Testis (tissue), 3 donors: Measurements from ENCODE around the gene ATF3. TPM values are rescaled to one million over a fixed set of nuclear protein-coding genes. Genes with fewer than 3 reads are reported as not detected.
A peak's percentile ranks its signal among the peaks of the same experiment; 100 is the strongest.

ENCODE experiments used
- DNase-seq: peaks from one replicate; pipeline ENCODE4 v3.0.0-alpha.2; 2019
- H3K27ac ChIP-seq, 2 donors: fragments of 200-600 bp; sonication (generic); one replicate each; pipeline ENCODE4 v1.5.1; 2019
- H3K27me3 ChIP-seq: fragments of 200-600 bp; sonication (generic); one replicate; pipeline ENCODE4 v1.5.1; 2019
- H3K36me3 ChIP-seq: fragments of 200-600 bp; sonication (generic); one replicate; pipeline ENCODE4 v1.5.1; 2017; ENCODE audit warnings: low read depth; ENCODE audit errors: missing control alignments
- H3K4me1 ChIP-seq: fragments of 200-600 bp; sonication (generic); one replicate; pipeline ENCODE4 v1.5.1; 2019
- H3K4me3 ChIP-seq, 2 donors: fragments of 200-600 bp; sonication (generic); one replicate each; pipeline ENCODE4 v1.5.1; 2017 to 2019
- H3K9me3 ChIP-seq: fragments of 200-600 bp; sonication (generic); one replicate; pipeline ENCODE4 v1.5.1; 2017
- CTCF ChIP-seq, 3 experiments: fragments of 450-650 bp in 2 of 3; fragments of 200-600 bp in 1 of 3; sonication (generic) in 1 of 3; IDR thresholded peaks; one replicate each; pipeline ENCODE4 v1.5.1; 2016 to 2019; ENCODE audit warnings: antibody characterized with exemption in 3 of 3, mild to moderate bottlenecking in 2 of 3, moderate library complexity in 1 of 3
- POLR2A ChIP-seq: fragments of 450-650 bp; IDR thresholded peaks from one replicate; pipeline ENCODE4 v1.6.1; 2017; ENCODE audit warnings: antibody characterized with exemption, mild to moderate bottlenecking, moderate library complexity
- WGBS, 2 donors: methylation state at CpG; one replicate each; pipeline ENCODE4 v1.1.5; 2018; 5-methylcytosine and 5-hydroxymethylcytosine counted together
- intact Hi-C: fragments of 100-400 bp; cut with DNase I; formaldehyde crosslinking; loops from one replicate; pipeline ENCODE4 v1.15.1; 2023; ENCODE audit warnings: low total_unique reads
- polyA plus RNA-seq: library from polyadenylated mRNA; stranded (reverse); fragments of 350-450 nt; fragmentation: Illumina TruSeq; extraction: RNeasy Lipid Tissue Mini Kit (QIAGEN cat#74804); gene quantifications from one replicate; pipeline ENCODE4 v1.2.3, GENCODE V29; 2014; ENCODE audit warnings: low read depth, low replicate concordance; ENCODE audit not compliant: insufficient read depth
- total RNA-seq, 2 donors: library from RNA; depleted of rRNA; stranded (reverse); fragments of >200 nt; gene quantifications; one replicate each; pipeline ENCODE4 v1.2.3, GENCODE V29; 2016

The ATF3 gene
- total and polyA plus RNA-seq, 3 donors from 2014 or later = 3.2 to 9.0 (median 4.6) TPM

- H3K36me3 ChIP-seq = no peaks in the 10 kb centered on the region
- peaks cover 8% of the 10 kb centered on the region for H3K4me1 ChIP-seq
- H3K9me3 ChIP-seq = no peaks in the 10 kb centered on the region
- H3K27ac ChIP-seq = peak overlapping the region in 1 of 2 donors; percentile 39
- TF ChIP-seq CTCF (IDR thresholded peaks at IDR 0.05) (no peak), POLR2A (no peak)
- intact Hi-C loops = loop anchor here (5.0 kb wide), 1 partner anchor 118 kb away; no protein-coding TSS in a partner anchor
- no peak for DNase-seq
- H3K27me3 ChIP-seq = no peaks in the 10 kb centered on the region
- H3K4me3 ChIP-seq = no peak overlapping the region
- WGBS, 2 donors = 53 to 60% methylated on average over 11 of the region's 11 CpGs
Measured at GRCh38 chr1:212664409-212665199, 56.0 kb downstream of the ATF3 start.

GRCh38 chr1:212665241-212666115 is 56.9 kb downstream of the ATF3 start:
- 12% methylated on average over 25 to 37 of the region's 37 CpGs for WGBS, 2 donors
- TF ChIP-seq POLR2A (no peak), CTCF (IDR thresholded peaks at IDR 0.05) (peak; percentile 75 to 94 (median 86))
- Histone ChIP-seq H3K9me3 (no peaks in the 10 kb centered on the region), H3K27me3 (no peaks in the 10 kb centered on the region), H3K27ac (peak overlapping the region; percentile 39 to 72), H3K4me3 (peak overlapping the region; percentile 51 to 73), H3K36me3 (no peaks in the 10 kb centered on the region), H3K4me1 (peaks cover 8% of the 10 kb centered on the region)
- intact Hi-C loops = loop anchor here (5.0 kb wide), 1 partner anchor 117 kb away; no protein-coding TSS in a partner anchor
- peak; percentile 86 for DNase-seq

- WGBS, 2 donors = 65 to 71% methylated on average over 10 of the region's 10 CpGs
- H3K4me3 ChIP-seq = no peak overlapping the region
- TF ChIP-seq POLR2A (no peak), CTCF (IDR thresholded peaks at IDR 0.05) (no peak)
Measured at GRCh38 chr1:212666116-212666775, 57.7 kb downstream of the ATF3 start.

GRCh38 chr1:212667223-212668139 is 58.9 kb downstream of the ATF3 start:
- Histone ChIP-seq H3K9me3 (no peaks in the 10 kb centered on the region), H3K4me3 (no peak overlapping the region), H3K4me1 (peaks cover 8% of the 10 kb centered on the region), H3K36me3 (no peaks in the 10 kb centered on the region), H3K27ac (peak overlapping the region in 1 of 2 donors; percentile 62), H3K27me3 (no peaks in the 10 kb centered on the region)
- WGBS, 2 donors = 60 to 62% methylated on average over 8 to 9 of the region's 9 CpGs
- peak; percentile 32 for DNase-seq
- TF ChIP-seq CTCF (IDR thresholded peaks at IDR 0.05) (no peak), POLR2A (no peak)
- intact Hi-C loops = loop anchor here (5.0 kb wide), 1 partner anchor 115 kb away; no protein-coding TSS in a partner anchor

More at GRCh38 chr1:212666116-212666775, 57.7 kb downstream of the ATF3 start:
- intact Hi-C loops = loop anchor here (5.0 kb wide), 1 partner anchor 116 kb away; no protein-coding TSS in a partner anchor
- no peak for DNase-seq
- Histone ChIP-seq H3K4me1 (peaks cover 8% of the 10 kb centered on the region), H3K27me3 (no peaks in the 10 kb centered on the region), H3K36me3 (no peaks in the 10 kb centered on the region), H3K9me3 (no peaks in the 10 kb centered on the region), H3K27ac (no peak overlapping the region)
